HepG2 (cell line): Measurements from ENCODE around the gene TCF25. TPM values are rescaled to one million over a fixed set of nuclear protein-coding genes. Genes with fewer than 3 reads are reported as not detected.

ENCODE experiments used
- ARNTL ChIP-seq: sonication (generic); formaldehyde crosslinking; IDR thresholded peaks from 2 replicates; pipeline ENCODE4 v1.4.0; 2020; ENCODE audit warnings: mild to moderate bottlenecking, missing genetic modification reagents
- ASH2L ChIP-seq: fragments of 300-600, 200-600 bp; sonication (generic); IDR thresholded peaks from 2 replicates; pipeline ENCODE4 v1.7.0; 2017; ENCODE audit warnings: low read depth, mild to moderate bottlenecking, moderate library complexity, mixed read lengths, low read length; ENCODE audit not compliant: insufficient read length
- DMAP1 ChIP-seq: IDR thresholded peaks from 2 replicates; pipeline ENCODE4 v1.6.1; 2016
- EP300 ChIP-seq, 3 experiments: sonication (generic) in 1 of 3; formaldehyde crosslinking in 1 of 3; IDR thresholded peaks; 2 replicates each; pipeline versions ENCODE4 v1.5.1 to v1.6.1; 2011 to 2020; ENCODE audit warnings: low read depth in 2 of 3, low read length in 2 of 3, borderline replicate concordance in 1 of 3, improper control_type of control experiment in 1 of 3, mild to moderate bottlenecking in 1 of 3, missing genetic modification reagents in 1 of 3, moderate library complexity in 1 of 3
- GPN1 ChIP-seq: sonication (generic); formaldehyde crosslinking; IDR thresholded peaks from 2 replicates; pipeline ENCODE4 v1.5.1; 2020; ENCODE audit warnings: missing genetic modification reagents, borderline replicate concordance
- JARID2 ChIP-seq: sonication (generic); formaldehyde crosslinking; IDR thresholded peaks from 2 replicates; pipeline ENCODE4 v1.8.1; 2023; ENCODE audit warnings: missing genetic modification reagents, inconsistent platforms; ENCODE audit not compliant: insufficient replicate concordance
- KAT2B ChIP-seq: fragments of 150-350 bp; IDR thresholded peaks from 2 replicates; pipeline ENCODE4 v1.6.1; 2014; ENCODE audit warnings: low read depth, low read length, borderline replicate concordance
- MAFK ChIP-seq, 2 experiments: IDR thresholded peaks in 1 of 2; conservative IDR thresholded peaks in 1 of 2; 2 replicates each; pipeline ENCODE4 v1.6.1; 2011; ENCODE audit warnings: improper control_type of control experiment in 2 of 2, low read length in 2 of 2
- MTA1 ChIP-seq: sonication (generic); formaldehyde crosslinking; IDR thresholded peaks from 2 replicates; pipeline ENCODE4 v1.4.0; 2020; ENCODE audit warnings: missing genetic modification reagents, mild to moderate bottlenecking, borderline replicate concordance
- NCOR1 ChIP-seq: fragments of 200-600 bp; sonication (generic); IDR thresholded peaks from 2 replicates; pipeline ENCODE4 v1.7.0; 2017; ENCODE audit warnings: antibody characterized with exemption, low read length, borderline replicate concordance
- NFIC ChIP-seq: IDR thresholded peaks from 2 replicates; pipeline ENCODE4 v1.6.1; 2012; ENCODE audit warnings: mild to moderate bottlenecking, low read length, inconsistent platforms
- STAT5B ChIP-seq: sonication (generic); formaldehyde crosslinking; IDR thresholded peaks from 2 replicates; pipeline ENCODE4 v1.4.0; 2020; ENCODE audit warnings: missing genetic modification reagents
- TSC22D2 ChIP-seq: sonication (generic); formaldehyde crosslinking; IDR thresholded peaks from 2 replicates; pipeline ENCODE4 v1.5.1; 2020; ENCODE audit warnings: missing genetic modification reagents, mild to moderate bottlenecking, borderline replicate concordance
- ZNF331 ChIP-seq: sonication (generic); formaldehyde crosslinking; IDR thresholded peaks from 2 replicates; pipeline ENCODE4 v1.4.0; 2020; ENCODE audit warnings: missing genetic modification reagents
- ZNF34 ChIP-seq: sonication (generic); formaldehyde crosslinking; IDR thresholded peaks from 2 replicates; pipeline ENCODE4 v1.4.0; 2020; ENCODE audit warnings: mild to moderate bottlenecking, missing genetic modification reagents, borderline replicate concordance
- ZNF550 ChIP-seq: sonication (generic); formaldehyde crosslinking; IDR thresholded peaks from 2 replicates; pipeline ENCODE4 v1.4.0; 2020; ENCODE audit warnings: mild to moderate bottlenecking, missing genetic modification reagents, borderline replicate concordance
- ZNF674 ChIP-seq: sonication (generic); formaldehyde crosslinking; IDR thresholded peaks from 2 replicates; pipeline ENCODE4 v1.5.0; 2020; ENCODE audit warnings: low read depth, mild to moderate bottlenecking, missing genetic modification reagents
- ZNF768 ChIP-seq: sonication (generic); formaldehyde crosslinking; IDR thresholded peaks from 2 replicates; pipeline ENCODE4 v1.4.0; 2020; ENCODE audit warnings: missing genetic modification reagents
- ZSCAN12 ChIP-seq: sonication (generic); formaldehyde crosslinking; IDR thresholded peaks from 2 replicates; pipeline ENCODE4 v1.9.0; 2021; ENCODE audit warnings: mild to moderate bottlenecking, missing genetic modification reagents
- polyA plus RNA-seq, 8 experiments: library from polyadenylated mRNA; depleted of rRNA in 3 of 8; stranded (reverse) in 7 of 8; unstranded in 1 of 8; fragments of >200 nt; fragmentation: Illumina TruSeq in 4 of 8; extraction: Trizol in 4 of 8; gene quantifications; 2 replicates each; pipeline versions ENCODE4 v1.2.1 to v1.2.3, GENCODE V29; 2011 to 2016; ENCODE audit warnings: low read depth in 4 of 8, missing spikeins in 1 of 8, mixed read lengths in 1 of 8; ENCODE audit not compliant: insufficient read depth in 1 of 8
- total RNA-seq, 5 experiments: library from RNA; depleted of rRNA; stranded (reverse); fragments of >200 nt; fragmentation: Illumina TruSeq; extraction: Trizol; gene quantifications; 2 replicates each; pipeline ENCODE4 v1.2.3, GENCODE V29; 2016; ENCODE audit warnings: low read depth in 1 of 5
- TF ChIP-seq, protein P1 (sequence below): sonication (generic); formaldehyde crosslinking; IDR thresholded peaks from 2 replicates; pipeline ENCODE4 v1.4.0; 2020; ENCODE audit warnings: missing genetic modification reagents
- TF ChIP-seq, protein P2 (sequence below): IDR thresholded peaks from 2 replicates; pipeline ENCODE4 v1.6.1; 2016
- TF ChIP-seq, protein P3 (sequence below): sonication (generic); formaldehyde crosslinking; IDR thresholded peaks from 2 replicates; pipeline ENCODE4 v1.4.0; 2020; ENCODE audit warnings: missing genetic modification reagents

TCF25 gene
- total and polyA plus RNA-seq, 2 of the 13 experiments (the other 11 are each of a cell fraction or from before 2014, with no cell fraction given) = 138 to 206 TPM

DNA sequence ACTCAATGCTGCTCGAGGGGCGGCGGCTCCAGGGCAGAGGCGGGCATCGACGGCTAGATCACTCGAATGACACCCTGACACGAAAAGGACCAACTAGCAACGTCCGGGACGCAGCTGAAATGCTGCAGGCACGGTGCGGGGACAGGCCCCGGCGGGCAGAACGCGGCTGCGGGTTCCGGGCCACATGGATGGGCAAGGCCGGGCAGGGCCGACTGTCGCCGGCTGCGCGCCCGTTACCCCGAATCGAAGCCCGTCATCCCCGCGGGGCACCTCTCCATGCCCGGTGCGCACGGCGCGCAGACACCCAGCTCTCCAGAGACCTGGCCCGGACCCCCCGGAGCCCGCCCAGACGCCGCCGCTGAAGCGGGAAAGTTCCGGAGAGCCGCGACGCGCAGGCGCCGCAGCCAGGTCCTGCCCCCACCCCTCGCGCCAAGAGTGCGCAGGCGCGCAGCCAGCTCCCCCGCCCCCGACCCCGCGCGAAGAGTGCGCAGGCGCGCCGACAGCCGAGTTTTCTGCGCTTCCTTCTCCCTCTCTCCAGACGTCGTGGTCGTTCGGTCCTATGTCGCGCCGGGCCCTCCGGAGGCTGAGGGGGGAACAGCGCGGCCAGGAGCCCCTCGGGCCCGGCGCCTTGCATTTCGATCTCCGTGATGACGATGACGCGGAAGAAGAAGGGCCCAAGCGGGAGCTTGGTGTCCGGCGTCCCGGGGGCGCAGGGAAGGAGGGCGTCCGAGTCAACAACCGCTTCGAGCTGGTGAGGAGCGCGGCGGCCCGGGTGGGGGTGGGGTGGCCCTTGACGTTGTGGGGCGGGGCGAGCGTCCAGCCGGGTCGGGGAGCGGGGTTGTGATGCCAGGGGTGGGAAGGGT is at the start of gene TCF25 (continued):
- TF ChIP-seq, protein P1, sequence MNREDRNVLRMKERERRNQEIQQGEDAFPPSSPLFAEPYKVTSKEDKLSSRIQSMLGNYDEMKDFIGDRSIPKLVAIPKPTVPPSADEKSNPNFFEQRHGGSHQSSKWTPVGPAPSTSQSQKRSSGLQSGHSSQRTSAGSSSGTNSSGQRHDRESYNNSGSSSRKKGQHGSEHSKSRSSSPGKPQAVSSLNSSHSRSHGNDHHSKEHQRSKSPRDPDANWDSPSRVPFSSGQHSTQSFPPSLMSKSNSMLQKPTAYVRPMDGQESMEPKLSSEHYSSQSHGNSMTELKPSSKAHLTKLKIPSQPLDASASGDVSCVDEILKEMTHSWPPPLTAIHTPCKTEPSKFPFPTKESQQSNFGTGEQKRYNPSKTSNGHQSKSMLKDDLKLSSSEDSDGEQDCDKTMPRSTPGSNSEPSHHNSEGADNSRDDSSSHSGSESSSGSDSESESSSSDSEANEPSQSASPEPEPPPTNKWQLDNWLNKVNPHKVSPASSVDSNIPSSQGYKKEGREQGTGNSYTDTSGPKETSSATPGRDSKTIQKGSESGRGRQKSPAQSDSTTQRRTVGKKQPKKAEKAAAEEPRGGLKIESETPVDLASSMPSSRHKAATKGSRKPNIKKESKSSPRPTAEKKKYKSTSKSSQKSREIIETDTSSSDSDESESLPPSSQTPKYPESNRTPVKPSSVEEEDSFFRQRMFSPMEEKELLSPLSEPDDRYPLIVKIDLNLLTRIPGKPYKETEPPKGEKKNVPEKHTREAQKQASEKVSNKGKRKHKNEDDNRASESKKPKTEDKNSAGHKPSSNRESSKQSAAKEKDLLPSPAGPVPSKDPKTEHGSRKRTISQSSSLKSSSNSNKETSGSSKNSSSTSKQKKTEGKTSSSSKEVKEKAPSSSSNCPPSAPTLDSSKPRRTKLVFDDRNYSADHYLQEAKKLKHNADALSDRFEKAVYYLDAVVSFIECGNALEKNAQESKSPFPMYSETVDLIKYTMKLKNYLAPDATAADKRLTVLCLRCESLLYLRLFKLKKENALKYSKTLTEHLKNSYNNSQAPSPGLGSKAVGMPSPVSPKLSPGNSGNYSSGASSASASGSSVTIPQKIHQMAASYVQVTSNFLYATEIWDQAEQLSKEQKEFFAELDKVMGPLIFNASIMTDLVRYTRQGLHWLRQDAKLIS (CRISPR knock-in tag) = no peak; the same call in 1 of the 2 replicates
- TF ChIP-seq JARID2 (CRISPR knock-in tag) (no peak), GPN1 (CRISPR knock-in tag) (peak; percentile 62; the same call in 1 of the 2 replicates), ZNF550 (CRISPR knock-in tag) (peak; percentile 91; the same call in 1 of the 2 replicates), MAFK (conservative IDR thresholded peaks at IDR 0.05 in 1 of 2, IDR thresholded peaks at IDR 0.05 in 1 of 2; ENCODE audit: low read length in 2 of 2) (no peak), ZSCAN12 (peak; percentile 95), TSC22D2 (CRISPR knock-in tag) (peak; percentile 51; the same call in 1 of the 2 replicates), STAT5B (CRISPR knock-in tag) (peak; percentile 79), ZNF34 (0 out of 2 replicates have a peak, but pooled peaks have one; percentile 66), ZNF768 (CRISPR knock-in tag) (peak; percentile 59), ZNF331 (CRISPR knock-in tag) (peak; percentile 18; the same call in 1 of the 2 replicates), DMAP1 (CRISPR knock-in tag) (peak; percentile 85), MTA1 (CRISPR knock-in tag) (no peak), ASH2L (peak; percentile 76), EP300 (IDR thresholded peaks at IDR 0.05; ENCODE audit: low read depth in 2 of 2, low read length in 2 of 2) (no peak; a peak in 2 of 4 replicates), EP300 (CRISPR knock-in tag; IDR thresholded peaks at IDR 0.05; ENCODE audit: borderline replicate concordance) (no peak; the same call in 1 of the 2 replicates), KAT2B (no peak), NFIC (no peak), ARNTL (CRISPR knock-in tag) (no peak), ZNF674 (CRISPR knock-in tag) (no peak), NCOR1 (no peak)
- TF ChIP-seq, protein P2, sequence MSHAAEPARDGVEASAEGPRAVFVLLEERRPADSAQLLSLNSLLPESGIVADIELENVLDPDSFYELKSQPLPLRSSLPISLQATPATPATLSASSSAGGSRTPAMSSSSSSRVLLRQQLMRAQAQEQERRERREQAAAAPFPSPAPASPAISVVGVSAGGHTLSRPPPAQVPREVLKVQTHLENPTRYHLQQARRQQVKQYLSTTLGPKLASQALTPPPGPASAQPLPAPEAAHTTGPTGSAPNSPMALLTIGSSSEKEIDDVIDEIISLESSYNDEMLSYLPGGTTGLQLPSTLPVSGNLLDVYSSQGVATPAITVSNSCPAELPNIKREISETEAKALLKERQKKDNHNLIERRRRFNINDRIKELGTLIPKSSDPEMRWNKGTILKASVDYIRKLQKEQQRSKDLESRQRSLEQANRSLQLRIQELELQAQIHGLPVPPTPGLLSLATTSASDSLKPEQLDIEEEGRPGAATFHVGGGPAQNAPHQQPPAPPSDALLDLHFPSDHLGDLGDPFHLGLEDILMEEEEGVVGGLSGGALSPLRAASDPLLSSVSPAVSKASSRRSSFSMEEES (CRISPR knock-in tag) = no peak
- TF ChIP-seq, protein P3, sequence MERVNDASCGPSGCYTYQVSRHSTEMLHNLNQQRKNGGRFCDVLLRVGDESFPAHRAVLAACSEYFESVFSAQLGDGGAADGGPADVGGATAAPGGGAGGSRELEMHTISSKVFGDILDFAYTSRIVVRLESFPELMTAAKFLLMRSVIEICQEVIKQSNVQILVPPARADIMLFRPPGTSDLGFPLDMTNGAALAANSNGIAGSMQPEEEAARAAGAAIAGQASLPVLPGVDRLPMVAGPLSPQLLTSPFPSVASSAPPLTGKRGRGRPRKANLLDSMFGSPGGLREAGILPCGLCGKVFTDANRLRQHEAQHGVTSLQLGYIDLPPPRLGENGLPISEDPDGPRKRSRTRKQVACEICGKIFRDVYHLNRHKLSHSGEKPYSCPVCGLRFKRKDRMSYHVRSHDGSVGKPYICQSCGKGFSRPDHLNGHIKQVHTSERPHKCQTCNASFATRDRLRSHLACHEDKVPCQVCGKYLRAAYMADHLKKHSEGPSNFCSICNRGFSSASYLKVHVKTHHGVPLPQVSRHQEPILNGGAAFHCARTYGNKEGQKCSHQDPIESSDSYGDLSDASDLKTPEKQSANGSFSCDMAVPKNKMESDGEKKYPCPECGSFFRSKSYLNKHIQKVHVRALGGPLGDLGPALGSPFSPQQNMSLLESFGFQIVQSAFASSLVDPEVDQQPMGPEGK (CRISPR knock-in tag) = peak; percentile 54
